Neural cell (in vitro differentiated cells): ENCODE measurements around the gene JKAMP. TPM values are rescaled to one million over a fixed set of nuclear protein-coding genes. Genes with fewer than 3 reads are reported as not detected.

Experiments
- H2AFZ ChIP-seq: fragments of 200-600, 300-800 bp; sonication (generic), shearing (Covaris generic); 2 replicates; pipeline ENCODE4 v1.6.0; 2014; ENCODE audit warnings: low read depth, mild to moderate bottlenecking, antibody characterized with exemption, low read length, moderate library complexity
- H3F3A ChIP-seq: fragments of 200-600 bp; shearing (Covaris generic); 2 replicates; pipeline ENCODE4 v1.6.1; 2016; ENCODE audit warnings: mild to moderate bottlenecking, moderate library complexity, mixed read lengths, antibody characterized with exemption, low read length; ENCODE audit not compliant: insufficient read depth, poor library complexity, severe bottlenecking
- H3K27ac ChIP-seq: fragments of 200-600, 300-800 bp; sonication (generic), shearing (Covaris generic); 2 replicates; pipeline ENCODE4 v1.5.1; 2014; ENCODE audit warnings: mild to moderate bottlenecking, low read length, moderate library complexity
- H3K27me3 ChIP-seq: fragments of 300-800, 200-600 bp; sonication (generic), shearing (Covaris generic); 2 replicates; pipeline ENCODE4 v1.6.0; 2014; ENCODE audit warnings: mild to moderate bottlenecking, low read depth, low read length, moderate library complexity; ENCODE audit not compliant: insufficient read depth
- H3K36me3 ChIP-seq: fragments of 300-800, 200-600 bp; sonication (generic), shearing (Covaris generic); 2 replicates; pipeline ENCODE4 v1.5.1; 2014; ENCODE audit warnings: mild to moderate bottlenecking, antibody characterized with exemption, low read length, moderate library complexity; ENCODE audit not compliant: insufficient read depth
- H3K4me2 ChIP-seq: fragments of 300-800, 200-600 bp; sonication (generic), shearing (Covaris generic); 2 replicates; pipeline ENCODE4 v1.6.0; 2014; ENCODE audit warnings: mild to moderate bottlenecking, low read length
- H3K4me3 ChIP-seq: fragments of 300-800, 200-600 bp; sonication (generic), shearing (Covaris generic); 2 replicates; pipeline ENCODE4 v1.5.1; 2014; ENCODE audit warnings: mild to moderate bottlenecking, low read length, moderate library complexity
- H3K79me2 ChIP-seq: fragments of 200-600 bp; shearing (Covaris generic); replicated peaks from 2 replicates; pipeline ENCODE4 v1.6.0; 2014; ENCODE audit warnings: mild to moderate bottlenecking, low read length, moderate library complexity; ENCODE audit not compliant: insufficient read depth
- H3K9ac ChIP-seq: fragments of 300-800, 200-600 bp; sonication (generic), shearing (Covaris generic); 2 replicates; pipeline ENCODE4 v1.6.1; 2016; ENCODE audit warnings: mild to moderate bottlenecking, low read length, mixed read lengths
- H3K9me2 ChIP-seq: fragments of 200-600 bp; shearing (Covaris generic); 2 replicates; pipeline ENCODE4 v1.6.1; 2016; ENCODE audit warnings: mild to moderate bottlenecking, low read length, mixed read lengths; ENCODE audit not compliant: insufficient read depth
- H3K9me3 ChIP-seq: fragments of 200-600, 300-800 bp; sonication (generic), shearing (Covaris generic); 2 replicates; pipeline ENCODE4 v1.6.1; 2016; ENCODE audit warnings: mild to moderate bottlenecking, mixed run types, low read length, moderate library complexity, mixed read lengths
- H4K20me1 ChIP-seq: fragments of 200-600 bp; shearing (Covaris generic); 2 replicates; pipeline ENCODE4 v1.6.1; 2016; ENCODE audit warnings: mild to moderate bottlenecking, mixed run types; ENCODE audit not compliant: insufficient read depth
- CTCF ChIP-seq: fragments of 450-650 bp; IDR thresholded peaks from 2 replicates; pipeline ENCODE4 v1.5.1; 2014; ENCODE audit warnings: antibody characterized with exemption, mild to moderate bottlenecking, moderate library complexity; ENCODE audit not compliant: poor library complexity, severe bottlenecking
- EP300 ChIP-seq: fragments of 450-650 bp; conservative IDR thresholded peaks from 2 replicates; pipeline ENCODE4 v1.6.1; 2014; ENCODE audit warnings: antibody characterized with exemption, mild to moderate bottlenecking, moderate library complexity; ENCODE audit not compliant: poor library complexity, severe bottlenecking
- EZH2 ChIP-seq: fragments of 200-600, 300-800 bp; shearing (Covaris generic), sonication (generic); IDR thresholded peaks from 2 replicates; pipeline ENCODE4 v1.6.1; 2014; ENCODE audit warnings: antibody characterized with exemption, low read length, borderline replicate concordance, mild to moderate bottlenecking; ENCODE audit not compliant: insufficient read depth, poor library complexity, severe bottlenecking
- MXI1 ChIP-seq: fragments of 450-650 bp; conservative IDR thresholded peaks from 2 replicates; pipeline ENCODE4 v1.6.1; 2014; ENCODE audit warnings: antibody characterized with exemption, mild to moderate bottlenecking; ENCODE audit not compliant: poor library complexity, severe bottlenecking
- POLR2AphosphoS5 ChIP-seq: IDR thresholded peaks from 2 replicates; pipeline ENCODE4 v1.6.1; 2012
- RAD21 ChIP-seq: fragments of 450-650 bp; conservative IDR thresholded peaks from 2 replicates; pipeline ENCODE4 v1.6.1; 2014; ENCODE audit warnings: antibody characterized with exemption, mild to moderate bottlenecking, moderate library complexity
- REST ChIP-seq: IDR thresholded peaks from 2 replicates; pipeline ENCODE4 v1.6.1; 2012; ENCODE audit warnings: borderline replicate concordance
- SMC3 ChIP-seq: fragments of 450-650 bp; conservative IDR thresholded peaks from 2 replicates; pipeline ENCODE4 v1.6.1; 2014; ENCODE audit warnings: antibody characterized with exemption, mild to moderate bottlenecking, moderate library complexity; ENCODE audit not compliant: poor library complexity
- TAF1 ChIP-seq: IDR thresholded peaks from 2 replicates; pipeline ENCODE4 v1.6.1; 2012; ENCODE audit warnings: low read depth
- polyA plus RNA-seq: library from polyadenylated mRNA; depleted of rRNA; stranded (reverse); fragments of >200 nt; gene quantifications from 2 replicates; pipeline ENCODE4 v1.2.3, GENCODE V29; 2014

Gene JKAMP
- polyA plus RNA-seq, 1 donor from 2014 or later = 204 TPM

- Histone ChIP-seq H3K9me3 (no peaks in the 10 kb centered on the region), H3K79me2 (no peaks in the 10 kb centered on the region), H3F3A (no peaks in the 10 kb centered on the region), H3K4me2 (no peak overlapping the region), H3K36me3 (no peaks in the 10 kb centered on the region), H2AFZ (no peak overlapping the region), H3K9ac (no peak overlapping the region), H3K27ac (no peak overlapping the region), H3K4me3 (no peak overlapping the region), H3K27me3 (no peaks in the 10 kb centered on the region), H4K20me1 (no peaks in the 10 kb centered on the region), H3K9me2 (no peaks in the 10 kb centered on the region)
- no peak for TF ChIP-seq SMC3
- TF ChIP-seq CTCF = no peak
- TF ChIP-seq TAF1 = no peak
- no peak for TF ChIP-seq POLR2AphosphoS5
- TF ChIP-seq MXI1 = no peak
- no peak for TF ChIP-seq EZH2
- no peak for TF ChIP-seq RAD21
- TF ChIP-seq EP300 = no peak
- TF ChIP-seq REST = no peak
These were observed 53.2 kb downstream of the JKAMP start for GRCh38 chr14:59537476-59537875.

GRCh38 chr14:59538936-59539335, 54.6 kb downstream of the JKAMP start:
- Histone ChIP-seq H3K36me3 (no peaks in the 10 kb centered on the region), H3K27ac (no peak overlapping the region), H3K4me3 (no peak overlapping the region), H3K27me3 (no peaks in the 10 kb centered on the region), H4K20me1 (no peaks in the 10 kb centered on the region), H3K9me2 (no peaks in the 10 kb centered on the region), H3K79me2 (no peaks in the 10 kb centered on the region), H2AFZ (no peak overlapping the region), H3K9ac (no peak overlapping the region), H3K9me3 (no peaks in the 10 kb centered on the region), H3K4me2 (no peak overlapping the region), H3F3A (no peaks in the 10 kb centered on the region)
- TF ChIP-seq POLR2AphosphoS5 = no peak
- TF ChIP-seq SMC3 = no peak
- TF ChIP-seq REST = no peak
- no peak for TF ChIP-seq EZH2
- TF ChIP-seq MXI1 = no peak
- no peak for TF ChIP-seq EP300
- TF ChIP-seq TAF1 = no peak
- no peak for TF ChIP-seq CTCF
- no peak for TF ChIP-seq RAD21
